Measurements from ENCODE around the gene CTNNA2.
"Not testable (repeated sequence)": the region's sequence is repeated elsewhere in the genome, so short reads cannot be mapped to it uniquely, and the experiment has no call there.

CTNNA2 gene

GRCh38 chr2:80053522-80054345 is 540.9 kb downstream of the CTNNA2 start:
- no peak for DNase-seq

GRCh38 chr2:80054346-80054675 is 541.5 kb downstream of the CTNNA2 start:
- DNase-seq, result no peak

DNA sequence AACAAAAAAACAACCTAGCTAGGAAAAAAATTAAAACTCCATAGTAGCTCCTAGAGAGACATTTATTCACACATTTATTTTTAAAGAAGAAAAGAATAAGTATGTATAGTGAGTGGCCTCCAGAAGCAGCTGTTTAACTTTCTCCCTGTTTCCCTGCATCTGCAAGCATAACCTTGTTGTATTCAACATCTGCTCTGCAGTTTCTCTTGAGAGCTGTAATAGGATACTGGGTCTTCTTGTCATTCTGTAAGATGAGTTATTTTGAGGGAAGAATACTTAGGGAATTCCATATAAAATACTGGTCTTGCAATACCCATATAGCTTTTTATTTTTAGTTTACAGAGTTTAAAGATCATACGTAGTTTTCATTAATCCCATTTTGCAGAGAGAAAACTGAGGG is 545.1 kb downstream of the CTNNA2 start:
- no peak for DNase-seq

- DNase-seq, result no peak
Measured at GRCh38 chr2:80058562-80058961, 545.7 kb downstream of the CTNNA2 start.

GRCh38 chr2:80059447-80059846 is 546.6 kb downstream of the CTNNA2 start:
- no peak for DNase-seq

DNA sequence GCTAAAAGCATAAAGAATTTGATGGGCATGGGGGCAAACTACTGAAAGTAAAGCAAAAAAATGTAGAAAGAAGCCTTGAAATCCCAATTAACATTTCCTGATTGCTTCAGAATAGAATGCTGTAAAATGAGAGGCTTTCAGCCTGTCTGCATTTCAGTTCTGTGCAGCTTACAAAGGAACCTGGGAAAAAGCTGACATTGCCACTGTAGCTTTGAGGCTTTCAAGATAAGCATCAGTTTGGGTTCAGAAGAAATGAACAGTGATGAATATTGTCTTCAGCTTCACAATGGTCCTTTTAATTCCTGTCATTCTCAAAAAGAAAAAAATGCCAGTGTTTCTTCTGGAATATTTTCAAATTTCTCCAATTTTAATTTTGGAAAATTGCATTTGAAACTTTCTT is 549.0 kb downstream of the CTNNA2 start:
- DNase-seq, result no peak

GRCh38 chr2:80062298-80062697 is 549.4 kb downstream of the CTNNA2 start:
- DNase-seq, result no peak

- DNase-seq, result no peak
Measured at GRCh38 chr2:80068038-80068731, 555.3 kb downstream of the CTNNA2 start.

- DNase-seq, result no peak
Measured at GRCh38 chr2:80070587-80070986, 557.7 kb downstream of the CTNNA2 start.

GRCh38 chr2:80071941-80072340 is 559.1 kb downstream of the CTNNA2 start:
- DNase-seq, result no peak

- peak; percentile 78 for DNase-seq
Measured at GRCh38 chr2:80073134-80073561, 560.3 kb downstream of the CTNNA2 start.

DNA sequence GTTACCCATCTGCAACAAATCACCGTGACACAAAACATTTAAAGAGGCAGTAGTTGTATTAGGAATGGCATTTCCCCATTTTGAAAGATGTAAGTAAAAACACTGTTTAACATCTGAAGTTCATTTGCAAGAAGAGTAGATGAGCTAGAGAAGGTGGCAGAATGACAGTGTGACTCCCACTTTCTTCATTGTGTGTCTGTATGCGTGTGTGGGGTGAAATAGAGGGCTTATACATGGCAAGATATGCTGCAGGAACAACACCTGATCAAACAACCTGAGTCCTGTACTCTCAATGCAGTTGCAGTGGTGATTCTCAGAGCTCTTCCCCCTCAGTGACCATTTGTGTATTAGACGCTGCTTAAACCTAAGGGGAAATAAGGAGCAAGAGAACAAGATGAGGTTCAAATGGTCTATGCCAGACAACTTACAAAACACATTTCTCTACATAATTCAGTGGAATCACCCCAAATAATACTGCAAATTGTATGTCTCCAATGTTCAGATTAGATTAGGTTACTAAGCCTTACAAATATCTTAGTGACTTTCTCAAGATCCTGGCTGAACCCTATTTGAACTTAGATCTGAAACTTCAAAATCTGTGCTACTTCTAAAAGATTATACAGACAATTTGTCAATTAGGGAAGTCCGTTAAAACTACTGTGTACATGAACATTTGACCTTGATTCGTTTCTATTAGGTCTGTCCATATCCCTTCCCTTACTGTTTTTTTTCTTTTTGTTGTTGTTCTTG is 561.6 kb downstream of the CTNNA2 start:
- no peak for DNase-seq

DNA sequence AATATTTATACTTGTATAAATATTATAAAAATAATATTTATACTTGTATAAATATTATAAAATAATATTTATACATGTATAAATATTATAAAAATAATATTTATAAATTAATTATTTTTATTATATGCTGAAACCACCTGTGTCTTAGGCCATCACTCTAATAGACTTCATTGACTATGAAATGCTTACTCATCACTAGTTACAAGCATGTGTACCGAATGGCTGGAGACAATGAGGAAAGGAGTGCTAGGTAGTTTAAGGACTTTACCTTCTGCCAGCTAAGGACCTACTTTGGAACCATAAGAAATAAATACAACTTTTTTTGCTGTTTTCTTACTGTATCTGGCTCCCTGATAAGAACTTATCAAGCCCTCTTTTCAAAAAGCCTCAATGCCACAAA is 562.9 kb downstream of the CTNNA2 start:
- DNase-seq, result no peak

- DNase-seq, result no peak
Measured at GRCh38 chr2:80078290-80079036, 565.6 kb downstream of the CTNNA2 start.

DNA sequence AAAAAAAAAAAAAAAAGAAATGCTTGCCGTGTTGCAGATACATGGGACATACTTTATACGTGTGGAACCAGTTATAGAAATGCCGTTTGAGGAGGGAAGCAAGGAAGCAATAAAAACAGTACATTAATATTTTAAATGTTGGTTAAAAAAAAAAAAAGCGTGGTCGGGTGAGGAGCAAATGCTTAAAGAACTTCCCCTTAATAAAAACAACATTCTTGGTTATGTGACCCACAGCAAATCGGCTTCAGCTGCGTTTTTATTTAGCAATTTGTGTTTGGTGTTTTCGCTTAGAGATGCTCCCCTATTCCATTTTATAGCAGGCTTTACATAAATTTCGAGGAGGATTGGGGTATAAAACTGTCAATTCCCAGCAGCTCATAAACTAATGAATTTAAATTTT is 568.1 kb downstream of the CTNNA2 start:
- no peak for DNase-seq

DNA sequence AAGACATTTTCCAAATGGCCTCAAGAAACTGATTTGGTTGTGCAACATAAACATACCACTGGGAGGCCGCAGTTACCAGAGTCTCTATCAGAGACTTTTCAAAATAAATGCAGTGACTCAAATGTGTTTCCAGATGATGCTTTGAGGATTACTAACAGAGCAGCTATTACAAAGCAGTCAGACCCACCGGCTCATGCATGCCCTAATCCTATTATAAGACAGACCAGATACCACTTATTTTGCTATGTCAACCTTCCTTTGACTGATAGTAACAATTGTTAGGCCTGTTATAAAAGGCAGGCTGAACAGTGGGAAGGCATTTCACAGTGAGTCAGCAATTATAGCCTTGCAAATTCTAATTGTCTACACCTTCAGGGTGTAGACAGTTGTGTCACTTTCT is 574.0 kb downstream of the CTNNA2 start:
- no peak for DNase-seq

- no peak for DNase-seq
Measured at GRCh38 chr2:80091237-80091636, 578.4 kb downstream of the CTNNA2 start.

GRCh38 chr2:80092474-80092873 is 579.6 kb downstream of the CTNNA2 start:
- DNase-seq, result no peak

- not testable (repeated sequence) for DNase-seq
Measured at GRCh38 chr2:80098503-80098902, 585.7 kb downstream of the CTNNA2 start.

- no peak for DNase-seq
Measured at GRCh38 chr2:80102026-80102425, 589.2 kb downstream of the CTNNA2 start.

DNA sequence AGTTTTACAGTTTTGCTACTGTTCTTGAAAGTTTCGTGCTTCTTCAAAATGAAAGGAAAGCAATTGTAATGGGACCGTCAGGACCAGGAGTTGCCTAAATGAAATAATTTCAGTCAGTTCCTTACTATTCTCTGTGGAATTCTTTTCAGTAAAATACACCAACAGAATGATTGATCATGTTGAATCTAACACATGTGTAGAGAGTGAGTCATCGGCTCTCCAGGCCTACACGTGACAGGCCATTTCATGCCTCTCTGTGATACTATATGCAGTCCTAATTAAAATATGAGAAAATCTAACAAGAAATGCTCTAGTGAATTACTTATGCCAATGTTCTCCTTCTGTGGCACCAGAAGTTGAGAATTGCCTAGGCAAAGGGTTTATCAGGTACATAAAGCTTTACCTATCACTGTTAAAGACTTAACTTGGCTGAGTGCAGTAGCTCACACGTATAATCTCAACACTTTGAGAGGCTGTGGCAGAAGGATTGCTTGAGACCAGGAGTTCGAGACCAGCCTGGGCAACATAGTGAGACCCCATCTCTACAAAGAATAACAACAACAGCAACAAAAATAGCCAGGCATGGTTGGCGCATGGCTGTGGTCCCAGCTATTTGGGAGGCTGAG is 592.3 kb downstream of the CTNNA2 start:
- DNase-seq, result no peak

- DNase-seq, result no peak
Measured at GRCh38 chr2:80111185-80111584, 598.3 kb downstream of the CTNNA2 start.

GRCh38 chr2:80112790-80113189 is 599.9 kb downstream of the CTNNA2 start:
- DNase-seq, result no peak
